GM23248 (cell line): ENCODE data around the gene STUM. TPM values are rescaled to one million over a fixed set of nuclear protein-coding genes. Genes with fewer than 3 reads are reported as not detected.

Experiments
- DNase-seq: peaks from one replicate; pipeline ENCODE4 v3.0.0-alpha.2; 2015
- H2AFZ ChIP-seq: fragments of 200-600 bp; sonication (generic); 2 replicates; pipeline ENCODE4 v1.6.1; 2016; ENCODE audit warnings: antibody characterized with exemption
- H3F3A ChIP-seq: fragments of 200-600 bp; sonication (generic); 2 replicates; pipeline ENCODE4 v1.6.1; 2016; ENCODE audit warnings: mild to moderate bottlenecking, antibody characterized with exemption, mixed run types; ENCODE audit not compliant: insufficient read depth
- H3K27ac ChIP-seq: fragments of 200-600 bp; sonication (generic); 2 replicates; pipeline ENCODE4 v1.5.1; 2016; ENCODE audit warnings: mild to moderate bottlenecking
- H3K27me3 ChIP-seq: fragments of 200-600 bp; sonication (generic); replicated peaks from 2 replicates; pipeline ENCODE4 v1.6.1; 2016; ENCODE audit warnings: mild to moderate bottlenecking; ENCODE audit not compliant: insufficient read depth
- H3K36me3 ChIP-seq: fragments of 200-600 bp; sonication (generic); 2 replicates; pipeline ENCODE4 v1.6.1; 2016; ENCODE audit warnings: low read depth, mild to moderate bottlenecking
- H3K4me1 ChIP-seq: fragments of 200-600 bp; sonication (generic); 2 replicates; pipeline ENCODE4 v1.6.1; 2016; ENCODE audit warnings: mild to moderate bottlenecking; ENCODE audit not compliant: insufficient read depth
- H3K4me2 ChIP-seq: fragments of 200-600 bp; sonication (generic); one replicate; pipeline ENCODE4 v1.6.1; 2016; ENCODE audit warnings: mild to moderate bottlenecking; ENCODE audit not compliant: unreplicated experiment
- H3K4me3 ChIP-seq: fragments of 200-600 bp; sonication (generic); 2 replicates; pipeline ENCODE4 v1.5.1; 2016; ENCODE audit warnings: mild to moderate bottlenecking
- H3K79me2 ChIP-seq: fragments of 200-600 bp; sonication (generic); 2 replicates; pipeline ENCODE4 v1.6.1; 2016; ENCODE audit warnings: mild to moderate bottlenecking; ENCODE audit not compliant: insufficient read depth
- H3K9ac ChIP-seq: fragments of 200-600 bp; sonication (generic); 2 replicates; pipeline ENCODE4 v1.6.1; 2016; ENCODE audit warnings: mild to moderate bottlenecking
- H3K9me2 ChIP-seq: fragments of 200-600 bp; sonication (generic); 2 replicates; pipeline ENCODE4 v1.6.1; 2016; ENCODE audit warnings: mixed run types, mild to moderate bottlenecking, moderate library complexity; ENCODE audit not compliant: insufficient read depth
- H3K9me3 ChIP-seq: fragments of 200-600 bp; sonication (generic); one replicate; pipeline ENCODE4 v1.6.1; 2017; ENCODE audit warnings: low read depth
- H4K20me1 ChIP-seq: fragments of 200-600 bp; sonication (generic); 2 replicates; pipeline ENCODE4 v1.6.0; 2016; ENCODE audit not compliant: insufficient read depth
- EZH2 ChIP-seq: fragments of 200-600 bp; sonication (generic); IDR thresholded peaks from 2 replicates; pipeline ENCODE4 v1.6.1; 2018; ENCODE audit warnings: antibody characterized with exemption, mild to moderate bottlenecking; ENCODE audit not compliant: insufficient read depth, poor library complexity, severe bottlenecking
- EZH2phosphoT487 ChIP-seq: fragments of 200-600 bp; sonication (generic); IDR thresholded peaks from 2 replicates; pipeline ENCODE4 v1.6.1; 2018; ENCODE audit warnings: antibody characterized with exemption, moderate library complexity, mild to moderate bottlenecking, low read depth; ENCODE audit not compliant: insufficient read depth
- WGBS, 2 experiments: methylation state at CpG; one replicate each; pipeline ENCODE4 v1.1.6; 2015 to 2017; ENCODE audit warnings: low lambda C conversion rate in 2 of 2, low coverage in 1 of 2; ENCODE audit errors: missing lambda C conversion rate in 2 of 2; 5-methylcytosine and 5-hydroxymethylcytosine counted together
- in situ Hi-C: fragments of 300-500 bp; cut with MboI; formaldehyde crosslinking; loops from 2 replicates; pipeline ENCODE4 v1.15.0; 2020
- polyA plus RNA-seq: library from polyadenylated mRNA; unstranded; fragments of >200 nt; fragmentation: Nextera tagmentation; extraction: Ambion mirVana; gene quantifications from 2 replicates; pipeline ENCODE4 v1.2.1, GENCODE V29; 2016
- total RNA-seq: library from RNA; depleted of rRNA; stranded (reverse); fragments of >200 nt; shearing (Covaris generic); gene quantifications from 2 replicates; pipeline ENCODE4 v1.2.3, GENCODE V29; 2014

The STUM gene
- total and polyA plus RNA-seq, 2 experiments from 2014 or later = under 0.01 TPM; not detected in 1

- H3K79me2 ChIP-seq = no peaks in the 10 kb centered on the region
- DNase-seq = no peak
- no peak overlapping the region for H3K9ac ChIP-seq
- WGBS, 2 experiments = 69 to 72% methylated on average over 9 of the region's 9 CpGs
- no peaks in the 10 kb centered on the region for H3K27me3 ChIP-seq
- no peaks in the 10 kb centered on the region for H3K36me3 ChIP-seq
- no peaks in the 10 kb centered on the region for H3K9me2 ChIP-seq
- no peak for TF ChIP-seq EZH2phosphoT487
- no peak for TF ChIP-seq EZH2
- no peak overlapping the region for H3K27ac ChIP-seq
- no peaks in the 10 kb centered on the region for H4K20me1 ChIP-seq
- no peaks in the 10 kb centered on the region for H3F3A ChIP-seq
- no peaks in the 10 kb centered on the region for H3K4me1 ChIP-seq
- no peak overlapping the region for H3K4me3 ChIP-seq
- in situ Hi-C loops = no loop called here
- H3K4me2 ChIP-seq = no peak overlapping the region
- no peak overlapping the region for H2AFZ ChIP-seq
- H3K9me3 ChIP-seq = no peaks in the 10 kb centered on the region
Measured at GRCh38 chr1:226535666-226536065, 12.9 kb upstream of the STUM start.

- Histone ChIP-seq H3F3A (no peaks in the 10 kb centered on the region), H3K9ac (no peak overlapping the region), H3K27ac (no peak overlapping the region), H4K20me1 (no peaks in the 10 kb centered on the region), H3K4me1 (no peaks in the 10 kb centered on the region), H3K4me3 (no peak overlapping the region), H3K79me2 (no peaks in the 10 kb centered on the region), H3K9me2 (no peaks in the 10 kb centered on the region), H3K4me2 (no peak overlapping the region), H2AFZ (no peak overlapping the region), H3K9me3 (no peaks in the 10 kb centered on the region), H3K36me3 (no peaks in the 10 kb centered on the region), H3K27me3 (peaks cover 10% of the 10 kb centered on the region; the same call in 1 of the 2 replicates)
- in situ Hi-C loops = no loop called here
- WGBS, 2 experiments = 60 to 64% methylated on average over 4 of the region's 4 CpGs
- no peak for DNase-seq
- no peak for TF ChIP-seq EZH2phosphoT487
Measured at GRCh38 chr1:226541231-226541630, 7.3 kb upstream of the STUM start.

GRCh38 chr1:226541631-226542622 lies 6.6 kb upstream of the STUM start:
- no peaks in the 10 kb centered on the region for H3K9me3 ChIP-seq
- H3K79me2 ChIP-seq = no peaks in the 10 kb centered on the region
- no peak for DNase-seq
- H3K9me2 ChIP-seq = no peaks in the 10 kb centered on the region
- no peak overlapping the region for H3K27ac ChIP-seq
- H3K4me2 ChIP-seq = no peak overlapping the region
- 73% methylated on average over 14 of the region's 14 CpGs for WGBS, 2 experiments
- in situ Hi-C loops = no loop called here
- no peaks in the 10 kb centered on the region for H3K36me3 ChIP-seq
- H3K4me3 ChIP-seq = no peak overlapping the region
- TF ChIP-seq EZH2phosphoT487 (no peak), EZH2 (no peak)
- peaks cover 17% of the 10 kb centered on the region for H3K27me3 ChIP-seq
- no peaks in the 10 kb centered on the region for H3F3A ChIP-seq
- H2AFZ ChIP-seq = no peak overlapping the region
- no peak overlapping the region for H3K9ac ChIP-seq
- H4K20me1 ChIP-seq = no peaks in the 10 kb centered on the region
- no peaks in the 10 kb centered on the region for H3K4me1 ChIP-seq

GRCh38 chr1:226542623-226543103 lies 5.9 kb upstream of the STUM start:
- Histone ChIP-seq H3K9ac (no peak overlapping the region), H3F3A (no peaks in the 10 kb centered on the region), H3K27ac (no peak overlapping the region), H3K9me3 (no peaks in the 10 kb centered on the region), H3K36me3 (no peaks in the 10 kb centered on the region), H3K4me1 (no peaks in the 10 kb centered on the region), H2AFZ (no peak overlapping the region), H3K4me3 (no peak overlapping the region), H3K9me2 (no peaks in the 10 kb centered on the region), H3K27me3 (peaks cover 23% of the 10 kb centered on the region), H3K4me2 (no peak overlapping the region), H3K79me2 (no peaks in the 10 kb centered on the region), H4K20me1 (no peaks in the 10 kb centered on the region)
- 58 to 65% methylated on average over 10 of the region's 10 CpGs for WGBS, 2 experiments
- DNase-seq = no peak
- in situ Hi-C loops = no loop called here
- TF ChIP-seq EZH2phosphoT487 (no peak), EZH2 (no peak)
